ENCODE results near the gene RPS6KB2.

DNA sequence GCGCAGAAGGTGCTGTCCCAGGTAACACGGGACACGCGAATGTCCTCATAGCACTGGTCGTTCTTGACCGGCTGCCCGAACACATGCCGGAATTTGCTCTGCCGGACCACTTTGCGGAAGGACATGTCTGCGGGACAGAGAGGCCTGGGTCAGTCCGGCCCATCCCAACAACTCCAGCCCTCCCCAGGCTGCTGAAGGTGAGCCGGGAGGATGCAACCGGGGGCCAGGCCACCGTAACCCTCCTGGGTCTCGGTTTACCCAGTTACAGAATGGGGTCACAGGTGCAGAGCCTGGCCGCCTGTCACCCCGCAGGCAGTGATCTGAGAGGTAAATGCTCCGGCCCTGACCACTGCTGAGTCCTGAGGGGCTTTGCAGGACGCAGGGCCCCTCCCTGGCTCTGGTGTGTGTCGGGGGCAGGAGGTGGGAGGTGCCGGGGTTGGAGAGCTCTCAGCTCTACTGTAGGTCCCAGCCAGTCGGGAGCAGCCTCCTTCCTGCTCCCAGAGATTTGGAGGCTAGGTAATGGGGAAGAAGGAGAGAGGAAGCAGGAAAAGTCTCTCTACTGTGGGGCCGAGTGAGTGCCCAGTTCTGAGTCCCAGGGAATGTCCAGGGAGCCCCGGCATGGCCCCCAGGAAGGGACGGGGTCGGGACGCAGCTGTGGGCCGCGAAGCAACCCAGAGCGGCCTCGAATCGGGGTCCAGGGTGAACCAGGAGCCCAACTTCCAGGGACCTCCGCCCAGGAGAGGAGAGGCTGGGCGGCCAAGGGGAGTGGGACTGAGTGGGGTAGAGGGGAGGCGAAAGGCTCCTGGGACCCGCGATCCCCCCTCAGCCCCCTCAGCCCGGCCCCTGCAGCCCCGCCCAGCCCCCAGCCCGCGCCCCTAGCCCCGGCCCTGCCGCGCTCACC, 14.5 kb downstream of the RPS6KB2 start:
- TF ChIP-seq POLR2AphosphoS5 (IDR thresholded peaks at IDR 0.05; ENCODE audit: low read depth): peak; percentile 29; the same call in 1 of the 2 replicates
- TF ChIP-seq, protein P1, sequence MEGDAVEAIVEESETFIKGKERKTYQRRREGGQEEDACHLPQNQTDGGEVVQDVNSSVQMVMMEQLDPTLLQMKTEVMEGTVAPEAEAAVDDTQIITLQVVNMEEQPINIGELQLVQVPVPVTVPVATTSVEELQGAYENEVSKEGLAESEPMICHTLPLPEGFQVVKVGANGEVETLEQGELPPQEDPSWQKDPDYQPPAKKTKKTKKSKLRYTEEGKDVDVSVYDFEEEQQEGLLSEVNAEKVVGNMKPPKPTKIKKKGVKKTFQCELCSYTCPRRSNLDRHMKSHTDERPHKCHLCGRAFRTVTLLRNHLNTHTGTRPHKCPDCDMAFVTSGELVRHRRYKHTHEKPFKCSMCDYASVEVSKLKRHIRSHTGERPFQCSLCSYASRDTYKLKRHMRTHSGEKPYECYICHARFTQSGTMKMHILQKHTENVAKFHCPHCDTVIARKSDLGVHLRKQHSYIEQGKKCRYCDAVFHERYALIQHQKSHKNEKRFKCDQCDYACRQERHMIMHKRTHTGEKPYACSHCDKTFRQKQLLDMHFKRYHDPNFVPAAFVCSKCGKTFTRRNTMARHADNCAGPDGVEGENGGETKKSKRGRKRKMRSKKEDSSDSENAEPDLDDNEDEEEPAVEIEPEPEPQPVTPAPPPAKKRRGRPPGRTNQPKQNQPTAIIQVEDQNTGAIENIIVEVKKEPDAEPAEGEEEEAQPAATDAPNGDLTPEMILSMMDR (IDR thresholded peaks at IDR 0.05; ENCODE audit: insufficient read depth, low read length): no peak

All from HL-60 (cell line).